DMS 273 (cell line): ENCODE data around the gene NDFIP1.
"Not testable (repeated sequence)": the region's sequence is repeated elsewhere in the genome, so short reads cannot be mapped to it uniquely, and the experiment has no call there.

Source experiments
- DNase-seq: peaks from one replicate; lab custom pipeline; 2025; ENCODE audit not compliant: unreplicated experiment; lab: John Stamatoyannopoulos, UW

NDFIP1 gene

DNA sequence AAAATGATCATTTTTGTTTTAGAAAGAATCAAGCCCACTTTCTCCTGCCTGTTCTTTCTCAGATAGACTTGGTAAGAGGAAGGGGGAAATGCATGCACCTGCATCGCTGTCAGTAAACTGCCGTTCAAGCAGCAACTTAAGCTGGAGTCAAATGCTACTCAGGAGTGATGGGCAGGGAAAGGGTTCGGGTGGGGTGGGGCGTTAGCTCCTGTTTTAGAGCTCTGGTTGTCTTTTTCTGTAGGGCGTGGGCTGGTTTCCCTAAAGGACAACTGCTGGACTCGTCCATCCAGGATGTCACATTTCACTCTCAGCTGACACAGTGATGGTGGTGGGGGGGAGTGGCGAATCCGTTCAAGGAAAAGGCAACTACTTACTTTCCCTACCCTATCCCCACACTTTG, 75.0 kb downstream of the NDFIP1 start:
- DNase-seq = no peak

DNA sequence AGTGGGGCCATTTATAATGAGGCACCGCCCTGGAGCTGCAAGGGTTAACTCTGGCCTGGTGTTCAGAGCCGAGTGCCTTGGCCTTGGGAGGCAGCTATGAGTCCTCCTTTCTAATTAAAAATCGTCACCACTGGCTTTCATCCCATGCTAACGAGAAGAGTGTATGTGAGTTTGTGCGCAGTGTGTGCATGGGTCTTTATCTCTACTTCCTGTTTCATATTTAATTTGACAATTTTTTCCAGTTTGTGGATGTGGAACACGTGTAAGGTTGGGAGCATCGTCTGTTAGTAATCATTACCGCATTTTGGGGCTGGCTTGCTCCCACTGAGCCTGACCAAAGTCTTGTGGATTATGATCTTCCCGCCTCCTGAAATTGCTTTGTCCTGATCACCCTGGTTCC, 76.4 kb downstream of the NDFIP1 start:
- no peak for DNase-seq

DNA sequence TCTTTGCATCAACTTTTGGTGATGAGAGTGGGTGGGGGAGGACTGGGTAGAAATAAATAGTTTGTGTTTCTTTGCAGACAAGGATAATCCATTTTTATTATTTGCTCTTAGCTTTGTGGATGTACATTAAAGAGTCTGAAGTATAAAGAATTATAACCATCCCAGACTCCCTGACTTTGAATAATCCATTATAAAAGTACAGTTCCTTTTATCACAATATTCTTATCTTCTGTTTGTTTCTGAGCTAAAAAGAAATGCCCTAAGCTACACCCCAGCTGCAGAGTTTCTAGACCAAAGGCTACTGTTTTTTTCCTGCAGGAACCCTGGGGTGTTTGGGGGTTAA, 77.9 kb downstream of the NDFIP1 start:
- DNase-seq = no peak

DNA sequence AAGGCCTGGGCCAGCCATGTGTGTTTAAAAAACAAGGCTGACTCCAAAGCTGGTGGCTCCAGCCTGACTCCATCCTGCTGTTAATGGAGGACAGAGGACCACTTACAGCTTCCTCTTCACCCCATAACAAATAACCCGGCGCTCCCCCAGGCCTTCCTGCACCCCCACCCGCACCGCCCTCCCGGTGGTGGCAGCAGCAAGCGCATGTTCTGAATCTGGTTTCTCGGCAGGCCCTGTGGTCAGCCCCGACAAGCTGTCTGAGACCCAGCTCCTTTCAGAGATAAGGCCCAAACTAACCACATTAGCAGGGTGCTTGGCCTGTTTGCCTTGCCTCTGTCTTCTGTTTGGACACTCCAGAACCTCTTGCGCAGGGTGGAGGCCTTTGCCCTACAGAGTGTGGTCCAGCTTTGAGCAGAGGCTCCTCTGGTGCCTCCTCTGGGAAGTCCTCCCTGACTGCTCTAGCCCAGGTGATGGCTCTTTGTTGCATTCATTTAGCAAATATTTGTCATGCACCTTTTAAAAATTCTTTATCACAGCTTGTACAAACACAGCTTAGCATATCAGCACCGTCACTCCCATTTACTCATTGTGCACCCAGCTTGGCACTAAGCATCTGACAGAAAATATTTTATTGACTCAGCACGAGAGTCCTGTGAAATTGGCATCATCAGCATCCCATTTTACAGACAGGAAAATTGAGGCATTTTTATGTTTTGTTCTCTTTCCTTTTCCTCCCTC, 78.4 kb downstream of the NDFIP1 start:
- no peak for DNase-seq

DNA sequence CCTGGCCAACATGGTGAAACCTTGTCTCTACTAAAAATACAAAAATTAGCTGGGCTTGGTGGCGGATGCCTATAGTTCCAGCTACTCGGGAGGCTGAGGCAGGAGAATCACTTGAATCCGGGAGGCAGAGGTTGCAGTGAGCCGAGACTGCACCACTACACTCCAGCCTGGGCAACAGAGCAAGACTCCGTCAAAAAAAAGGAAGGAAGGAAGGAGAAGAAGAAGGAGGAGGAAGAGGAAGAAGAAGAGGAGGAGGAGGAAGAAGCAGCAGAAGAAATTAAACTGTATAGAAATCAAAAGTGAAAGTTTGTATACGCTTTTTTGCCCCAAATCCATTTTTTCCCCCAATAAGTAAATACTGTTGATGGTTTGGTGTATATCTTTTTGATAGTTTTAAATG, 80.1 kb downstream of the NDFIP1 start:
- not testable (repeated sequence) for DNase-seq

DNA sequence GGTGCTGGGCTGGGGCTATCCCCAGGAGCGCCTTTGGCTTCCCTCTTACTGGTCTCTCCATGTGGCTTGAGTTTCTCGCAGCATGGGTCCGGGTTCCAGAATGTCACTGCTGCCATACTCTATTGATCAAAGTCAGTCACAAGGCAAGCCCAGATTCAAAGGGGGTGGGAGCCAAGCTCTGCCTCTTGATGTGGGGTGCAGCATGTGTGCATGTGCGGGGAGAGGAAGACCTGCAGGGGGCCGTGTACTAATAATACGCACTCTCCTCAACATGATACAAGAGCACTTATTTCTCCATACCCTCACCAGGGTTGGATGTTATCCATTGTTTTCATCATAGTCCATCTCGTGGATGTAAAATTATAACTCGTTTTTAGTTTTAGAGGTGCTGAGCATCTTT, 81.2 kb downstream of the NDFIP1 start:
- no peak for DNase-seq

DNA sequence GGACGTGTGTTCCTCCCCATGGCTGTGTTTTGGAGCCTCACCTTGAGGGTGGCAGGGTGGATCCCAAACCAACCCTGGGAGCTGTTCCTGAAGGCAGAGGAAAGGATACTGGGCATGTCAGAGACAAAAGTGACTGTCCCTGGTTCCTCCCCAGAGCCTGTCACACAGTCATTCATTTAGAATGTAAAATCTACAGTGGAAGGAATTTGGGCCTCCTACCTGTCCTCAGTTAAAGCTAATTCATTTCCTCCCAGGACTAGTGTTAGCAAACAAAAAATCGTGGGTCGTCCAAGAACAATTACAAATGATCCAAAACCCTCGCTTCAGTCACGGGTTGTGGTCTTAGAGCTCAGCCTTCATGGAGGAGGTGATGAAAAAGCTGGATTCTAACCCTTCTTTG, 83.2 kb downstream of the NDFIP1 start:
- DNase-seq = no peak

DNA sequence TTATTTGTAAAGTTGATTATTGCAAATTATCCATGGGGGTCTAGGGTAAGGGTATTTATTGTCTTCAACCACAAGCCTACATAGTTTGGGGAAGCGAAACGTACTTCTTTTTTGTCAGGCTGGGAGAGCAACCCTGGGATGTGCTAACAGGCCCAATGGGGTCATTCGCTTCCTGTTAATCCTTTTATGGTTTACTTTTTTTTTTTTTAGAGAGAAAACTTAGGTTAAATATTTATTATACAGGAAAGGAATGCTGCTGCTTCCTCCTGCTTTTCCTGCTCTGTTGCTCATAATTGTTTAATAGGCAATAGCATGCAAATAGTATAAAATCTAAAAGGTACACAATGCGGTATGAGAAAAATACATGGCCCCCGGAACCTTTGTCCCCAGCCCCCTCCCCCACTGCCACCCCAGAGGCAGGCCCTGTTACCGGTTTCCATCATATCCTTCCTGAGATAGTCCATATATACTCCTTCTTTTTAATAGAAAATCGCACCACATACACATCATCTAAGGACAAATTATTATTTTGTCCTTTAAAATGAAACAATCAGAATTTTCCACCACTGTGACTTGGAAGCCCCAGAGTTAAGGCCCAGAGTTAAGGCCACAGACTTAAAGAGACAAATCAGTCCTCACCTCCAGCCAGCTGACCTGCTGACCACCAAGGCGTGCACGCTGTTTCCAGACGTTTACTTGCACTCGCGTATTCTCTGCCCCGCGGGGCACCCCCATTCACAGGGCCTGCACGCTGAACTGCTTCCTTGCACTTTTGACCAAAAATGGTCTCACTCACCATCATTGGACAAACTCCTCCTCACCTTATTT, 83.9 kb downstream of the NDFIP1 start:
- DNase-seq = no peak

DNA sequence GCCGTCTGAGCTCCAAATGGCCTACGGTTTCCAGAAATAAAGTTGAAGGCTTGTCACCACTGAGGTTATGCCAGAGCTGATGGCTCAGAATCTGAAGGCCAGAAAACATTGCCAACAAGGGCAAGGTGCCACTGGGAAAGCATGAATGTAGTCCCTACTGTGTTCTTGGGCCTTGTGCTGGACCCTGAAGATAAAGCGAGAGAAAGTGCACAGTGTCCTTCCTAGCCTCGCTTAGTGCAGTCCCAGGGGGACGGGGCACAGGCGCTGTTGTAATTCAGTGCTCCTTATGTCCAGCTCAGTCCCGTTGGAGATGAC, 84.5 kb downstream of the NDFIP1 start:
- DNase-seq = no peak

DNA sequence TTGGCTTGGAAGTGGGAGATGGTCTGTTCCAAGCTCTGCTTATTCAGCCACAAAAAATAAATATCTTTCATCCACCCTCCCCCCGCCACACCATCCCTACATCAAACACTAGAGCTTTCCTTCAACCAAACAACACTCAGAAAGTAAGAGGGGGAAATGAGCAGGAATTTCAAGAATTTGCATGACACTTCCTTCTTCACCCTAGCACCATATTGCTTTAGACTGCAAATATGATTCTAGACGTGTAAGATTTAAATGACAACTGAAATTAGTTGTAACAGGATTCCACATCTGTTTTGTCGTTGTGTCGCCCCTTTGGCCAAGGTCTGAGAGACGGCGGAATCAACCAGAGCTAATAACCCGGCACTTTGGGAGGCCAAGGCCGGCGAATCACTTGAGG, 88.5 kb downstream of the NDFIP1 start:
- no peak for DNase-seq

DNA sequence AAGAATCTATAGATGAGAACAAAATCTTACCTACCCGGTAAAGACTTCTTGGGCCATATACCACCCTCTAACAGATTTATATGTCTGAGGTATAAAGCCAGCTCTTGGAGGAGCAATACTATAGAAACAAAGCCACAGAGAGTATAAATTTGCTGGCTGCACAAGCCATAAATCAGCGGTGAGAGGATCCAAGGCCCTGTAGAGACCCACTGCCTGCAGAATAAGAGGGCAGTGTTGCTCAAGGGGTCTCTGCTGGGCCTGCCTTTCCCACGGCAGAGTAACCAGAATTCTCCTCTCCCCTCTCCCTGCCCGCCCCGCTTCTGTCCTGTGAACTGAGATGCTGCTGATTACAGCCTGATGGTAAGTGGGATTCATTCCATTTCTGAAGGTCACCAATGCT, 89.2 kb downstream of the NDFIP1 start:
- DNase-seq = no peak

DNA sequence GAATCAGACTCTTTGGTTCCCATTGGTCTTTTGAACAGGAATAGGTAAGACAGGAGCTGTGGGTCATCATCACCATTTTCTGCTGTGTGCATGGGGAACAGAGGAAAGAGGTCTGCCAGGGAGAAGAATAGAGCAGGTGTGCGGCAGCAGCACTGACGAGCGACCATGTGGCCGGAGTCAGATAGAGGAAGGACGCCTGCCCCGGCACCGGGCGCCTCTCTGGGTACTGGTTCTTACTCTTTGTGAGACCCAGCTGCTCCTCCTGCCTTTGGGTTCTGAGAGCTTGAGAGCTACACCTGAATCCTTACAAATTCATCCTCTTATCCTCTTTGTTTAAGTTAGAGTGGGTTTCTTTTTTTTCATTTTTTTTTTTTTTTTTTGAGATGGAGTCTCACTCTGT, 90.8 kb downstream of the NDFIP1 start:
- no peak for DNase-seq

DNA sequence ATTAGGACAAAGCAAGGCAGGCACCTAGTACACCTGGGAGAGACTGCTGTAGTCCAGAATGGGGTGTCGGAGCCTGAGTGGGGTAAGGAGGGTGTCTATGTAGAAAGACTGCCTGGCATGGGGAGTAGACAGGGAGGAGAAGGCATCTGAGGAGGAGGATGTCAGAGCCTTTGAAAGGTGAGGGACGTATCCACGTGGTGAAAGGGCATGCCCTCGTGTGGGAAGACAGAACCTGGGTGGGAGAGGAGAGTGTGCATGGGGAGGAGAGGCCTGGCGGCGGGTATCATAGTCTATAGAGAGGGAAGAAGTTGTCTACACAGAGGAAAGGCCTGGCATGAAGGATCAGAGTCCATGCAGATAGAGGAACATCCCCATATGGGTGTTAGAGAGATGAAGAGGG, 91.8 kb downstream of the NDFIP1 start:
- no peak for DNase-seq

DNA sequence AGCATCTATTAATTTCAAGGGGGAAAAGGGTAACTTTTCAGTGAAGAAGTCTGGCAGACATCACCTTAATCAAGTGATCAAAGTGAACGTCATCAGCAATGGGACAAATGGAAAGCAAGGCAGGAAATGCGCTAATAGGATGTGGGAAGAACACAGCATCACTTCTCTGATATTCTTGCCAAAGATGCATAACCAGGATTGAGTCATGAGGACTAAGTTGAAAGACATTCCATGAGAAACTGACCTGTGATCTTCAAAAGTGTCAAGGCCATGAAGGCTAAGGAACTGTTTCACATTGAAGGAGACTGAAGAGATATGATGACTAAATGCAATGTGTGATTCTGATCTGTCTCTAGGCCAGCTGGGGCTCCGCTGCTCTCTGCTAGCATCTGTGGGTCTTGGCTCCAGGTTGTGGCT, 92.9 kb downstream of the NDFIP1 start:
- no peak for DNase-seq

DNA sequence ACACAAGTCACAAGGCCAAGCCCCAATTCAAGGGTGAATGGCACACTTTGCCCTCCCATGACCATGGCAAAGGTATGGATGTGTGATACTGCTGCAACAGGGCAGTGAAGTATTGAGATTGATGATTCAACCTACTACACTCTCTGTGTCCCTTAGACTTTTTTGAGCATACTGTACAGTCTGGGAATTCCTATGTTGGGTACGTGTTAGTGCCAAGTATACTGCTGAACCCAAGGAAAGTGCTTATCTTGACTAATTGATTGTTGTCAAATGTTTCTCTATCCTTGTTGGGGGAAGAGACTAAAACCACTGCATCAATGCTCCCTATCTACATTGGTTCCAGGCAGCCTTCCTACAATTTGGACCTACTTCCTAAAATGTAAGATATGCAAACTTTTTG, 93.7 kb downstream of the NDFIP1 start:
- no peak for DNase-seq
